Measurements from ENCODE around the gene FBXO47.

DNA sequence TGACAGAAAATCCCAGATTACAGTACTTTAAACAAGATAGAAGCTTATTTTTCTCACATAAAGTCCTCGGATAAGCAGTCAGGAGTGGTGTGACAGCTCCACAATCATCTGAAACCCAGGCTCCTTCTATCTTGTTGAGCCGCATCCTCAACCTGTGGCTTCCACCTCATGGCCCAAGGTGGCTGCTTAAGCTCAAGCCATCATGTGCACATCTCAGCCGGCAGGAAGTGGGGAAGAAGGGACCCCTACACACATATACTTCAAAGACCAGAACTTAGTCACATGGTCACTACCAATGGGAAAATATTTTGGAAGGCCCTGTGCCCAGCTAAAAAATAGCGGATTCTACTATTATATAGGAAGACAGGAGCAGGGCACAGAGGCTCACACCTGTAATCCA, 11.0 kb upstream of the FBXO47 start:
- TF ChIP-seq, protein P1, sequence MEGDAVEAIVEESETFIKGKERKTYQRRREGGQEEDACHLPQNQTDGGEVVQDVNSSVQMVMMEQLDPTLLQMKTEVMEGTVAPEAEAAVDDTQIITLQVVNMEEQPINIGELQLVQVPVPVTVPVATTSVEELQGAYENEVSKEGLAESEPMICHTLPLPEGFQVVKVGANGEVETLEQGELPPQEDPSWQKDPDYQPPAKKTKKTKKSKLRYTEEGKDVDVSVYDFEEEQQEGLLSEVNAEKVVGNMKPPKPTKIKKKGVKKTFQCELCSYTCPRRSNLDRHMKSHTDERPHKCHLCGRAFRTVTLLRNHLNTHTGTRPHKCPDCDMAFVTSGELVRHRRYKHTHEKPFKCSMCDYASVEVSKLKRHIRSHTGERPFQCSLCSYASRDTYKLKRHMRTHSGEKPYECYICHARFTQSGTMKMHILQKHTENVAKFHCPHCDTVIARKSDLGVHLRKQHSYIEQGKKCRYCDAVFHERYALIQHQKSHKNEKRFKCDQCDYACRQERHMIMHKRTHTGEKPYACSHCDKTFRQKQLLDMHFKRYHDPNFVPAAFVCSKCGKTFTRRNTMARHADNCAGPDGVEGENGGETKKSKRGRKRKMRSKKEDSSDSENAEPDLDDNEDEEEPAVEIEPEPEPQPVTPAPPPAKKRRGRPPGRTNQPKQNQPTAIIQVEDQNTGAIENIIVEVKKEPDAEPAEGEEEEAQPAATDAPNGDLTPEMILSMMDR (IDR thresholded peaks at IDR 0.05), result no peak
- no peak for TF ChIP-seq EZH2phosphoT487 (IDR thresholded peaks at IDR 0.05)
- no peak for TF ChIP-seq EZH2 (IDR thresholded peaks at IDR 0.05)
